ENCODE data around the gene ELOVL5. TPM values are rescaled to one million over a fixed set of nuclear protein-coding genes. Genes with fewer than 3 reads are reported as not detected.

The ELOVL5 gene
- total and polyA plus RNA-seq, 3 donors from 2014 or later, result 190 to 214 (median 206) TPM

GRCh38 chr6:53369876-53370515 is 21.2 kb upstream of the ELOVL5 start:
- Histone ChIP-seq H3K27me3 (no peaks in the 10 kb centered on the region), H3K4me3 (no peak overlapping the region), H3K9me3 (no peaks in the 10 kb centered on the region), H3K36me3 (ENCODE audit: low read depth, missing control alignments) (no peaks in the 10 kb centered on the region), H3K27ac (no peak overlapping the region), H3K4me1 (no peaks in the 10 kb centered on the region)
- no peak for DNase-seq
- intact Hi-C loops (cut with DNase I; ENCODE audit: low total_unique reads), result no loop called here
- 64 to 69% methylated on average over 6 of the region's 6 CpGs for WGBS, 2 donors
- TF ChIP-seq POLR2A (IDR thresholded peaks at IDR 0.05) (no peak), CTCF (IDR thresholded peaks at IDR 0.05) (no peak)

GRCh38 chr6:53369051-53369450 is 20.3 kb upstream of the ELOVL5 start:
- DNase-seq, result no peak
- intact Hi-C loops (cut with DNase I; ENCODE audit: low total_unique reads), result no loop called here
- Histone ChIP-seq H3K27ac (no peak overlapping the region), H3K4me3 (no peak overlapping the region), H3K4me1 (no peaks in the 10 kb centered on the region), H3K27me3 (no peaks in the 10 kb centered on the region), H3K9me3 (no peaks in the 10 kb centered on the region), H3K36me3 (ENCODE audit: low read depth, missing control alignments) (no peaks in the 10 kb centered on the region)
- WGBS, 2 donors, result 94 to 98% methylated on average over 2 of the region's 2 CpGs
- TF ChIP-seq CTCF (IDR thresholded peaks at IDR 0.05), result no peak
- no peak for TF ChIP-seq POLR2A (IDR thresholded peaks at IDR 0.05)

- no peak overlapping the region for H3K4me3 ChIP-seq
- no peaks in the 10 kb centered on the region for H3K27me3 ChIP-seq
- H3K36me3 ChIP-seq (ENCODE audit: low read depth, missing control alignments), result no peaks in the 10 kb centered on the region
- DNase-seq, result no peak
- TF ChIP-seq POLR2A (IDR thresholded peaks at IDR 0.05), result no peak
- TF ChIP-seq CTCF (IDR thresholded peaks at IDR 0.05), result no peak
- H3K27ac ChIP-seq, result no peak overlapping the region
- no peaks in the 10 kb centered on the region for H3K9me3 ChIP-seq
- intact Hi-C loops (cut with DNase I; ENCODE audit: low total_unique reads), result no loop called here
- peaks cover 4% of the 10 kb centered on the region for H3K4me1 ChIP-seq
- 94 to 95% methylated on average over 4 of the region's 4 CpGs for WGBS, 2 donors
These were observed 17.4 kb upstream of the ELOVL5 start for GRCh38 chr6:53366128-53366641.

- Histone ChIP-seq H3K4me3 (peak overlapping the region in 1 of 2 donors; percentile 30), H3K27ac (no peak overlapping the region), H3K9me3 (no peaks in the 10 kb centered on the region), H3K27me3 (no peaks in the 10 kb centered on the region), H3K36me3 (ENCODE audit: low read depth, missing control alignments) (no peaks in the 10 kb centered on the region), H3K4me1 (peaks cover 15% of the 10 kb centered on the region)
- DNase-seq, result no peak
- TF ChIP-seq POLR2A (IDR thresholded peaks at IDR 0.05), result no peak
- WGBS, 2 donors, result 61 to 90% methylated on average over 11 to 37 of the region's 37 CpGs
- intact Hi-C loops (cut with DNase I; ENCODE audit: low total_unique reads), result no loop called here
These were observed 14.8 kb upstream of the ELOVL5 start for GRCh38 chr6:53363341-53364079.

GRCh38 chr6:53361549-53362031 is 12.8 kb upstream of the ELOVL5 start:
- intact Hi-C loops (cut with DNase I; ENCODE audit: low total_unique reads), result no loop called here

More at GRCh38 chr6:53361549-53362031, 12.8 kb upstream of the ELOVL5 start:
- Histone ChIP-seq H3K36me3 (ENCODE audit: low read depth, missing control alignments) (no peaks in the 10 kb centered on the region), H3K9me3 (no peaks in the 10 kb centered on the region), H3K4me3 (no peak overlapping the region), H3K27ac (no peak overlapping the region), H3K27me3 (no peaks in the 10 kb centered on the region), H3K4me1 (peaks cover 17% of the 10 kb centered on the region)
- peak; percentile 50 for DNase-seq
- TF ChIP-seq POLR2A (IDR thresholded peaks at IDR 0.05) (no peak), CTCF (IDR thresholded peaks at IDR 0.05) (no peak)
- WGBS, 2 donors, result 44 to 61% methylated on average over 4 of the region's 4 CpGs

Measured in testis (tissue), 3 donors.